DMS53 (cell line): ENCODE data around the gene ELAVL3.
A peak's percentile ranks its signal among the peaks of the same experiment; 100 is the strongest.
"Not testable (repeated sequence)": the region's sequence is repeated elsewhere in the genome, so short reads cannot be mapped to it uniquely, and the experiment has no call there.

ENCODE experiments used
- DNase-seq: peaks from one replicate; lab custom pipeline; 2025; lab: John Stamatoyannopoulos, UW

The ELAVL3 gene

DNA sequence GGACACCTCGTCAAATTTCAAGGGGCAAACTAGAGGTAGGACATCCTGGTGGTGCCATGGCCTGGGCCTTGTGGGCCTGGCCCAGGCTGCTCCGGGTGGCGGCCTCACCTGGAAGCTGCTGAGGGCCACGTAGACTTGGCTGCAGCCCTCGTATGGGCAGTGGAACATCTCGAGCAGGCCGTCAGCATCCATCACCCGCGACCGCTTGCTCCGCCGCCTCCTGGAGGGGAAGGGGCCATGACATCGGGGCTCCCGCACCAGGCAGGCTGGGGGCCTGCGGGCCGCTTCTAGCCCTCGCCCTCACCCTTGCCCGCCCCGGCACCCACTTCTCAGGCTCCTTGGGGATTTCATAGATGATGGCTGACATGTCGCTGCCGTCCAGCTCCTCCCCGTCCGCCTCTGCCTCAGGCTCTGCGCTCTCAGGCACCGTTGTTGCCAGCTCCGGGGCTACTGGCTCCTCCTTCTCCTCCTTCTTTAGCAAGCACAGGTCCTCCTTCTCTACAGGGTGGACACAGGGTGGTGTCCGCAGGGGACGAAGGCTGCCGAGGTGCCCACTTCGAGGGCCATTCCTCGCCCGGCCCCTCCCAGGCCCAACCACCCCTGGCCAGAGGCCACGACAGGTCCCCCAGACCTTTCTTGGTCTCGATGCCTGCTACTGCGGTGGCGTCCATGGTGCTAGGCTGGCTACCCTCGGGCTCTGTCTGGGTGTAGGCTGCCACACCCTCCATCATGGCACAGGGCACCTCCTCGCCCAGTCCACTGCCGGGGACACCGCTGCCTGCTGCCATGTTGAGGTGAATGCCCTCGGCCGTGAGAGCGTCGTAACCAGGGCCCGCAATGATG, 6.0 kb upstream of the ELAVL3 start:
- no peak for DNase-seq

DNA sequence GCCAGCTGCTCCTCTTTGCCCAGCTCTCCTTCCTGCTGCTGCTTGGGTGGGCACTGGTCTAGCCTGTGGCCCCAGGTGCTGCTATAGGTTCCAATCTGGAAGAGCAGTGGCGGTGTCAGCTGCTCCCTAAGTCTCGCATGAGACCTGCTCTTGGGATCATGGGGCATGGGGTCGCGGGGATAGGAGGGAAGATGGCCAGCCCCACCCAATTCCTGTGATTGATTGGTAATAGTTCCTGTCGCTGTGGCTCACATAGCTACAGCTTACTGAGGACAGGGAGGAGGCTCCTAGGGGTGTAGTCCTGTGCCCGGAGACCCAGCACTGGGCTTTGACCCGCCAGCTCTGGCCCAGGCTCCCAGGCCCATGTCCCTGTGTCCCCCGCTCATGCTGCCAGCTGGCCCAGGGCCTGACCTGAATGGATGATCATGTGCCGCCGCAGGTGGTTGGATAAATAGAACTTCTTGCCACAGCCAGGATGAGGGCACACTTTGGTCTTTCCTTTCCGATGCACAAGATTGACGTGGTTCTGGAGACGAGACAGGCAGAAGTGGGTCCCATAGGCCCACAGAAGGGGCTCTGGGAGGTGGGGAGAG, 4.5 kb upstream of the ELAVL3 start:
- no peak for DNase-seq

DNA sequence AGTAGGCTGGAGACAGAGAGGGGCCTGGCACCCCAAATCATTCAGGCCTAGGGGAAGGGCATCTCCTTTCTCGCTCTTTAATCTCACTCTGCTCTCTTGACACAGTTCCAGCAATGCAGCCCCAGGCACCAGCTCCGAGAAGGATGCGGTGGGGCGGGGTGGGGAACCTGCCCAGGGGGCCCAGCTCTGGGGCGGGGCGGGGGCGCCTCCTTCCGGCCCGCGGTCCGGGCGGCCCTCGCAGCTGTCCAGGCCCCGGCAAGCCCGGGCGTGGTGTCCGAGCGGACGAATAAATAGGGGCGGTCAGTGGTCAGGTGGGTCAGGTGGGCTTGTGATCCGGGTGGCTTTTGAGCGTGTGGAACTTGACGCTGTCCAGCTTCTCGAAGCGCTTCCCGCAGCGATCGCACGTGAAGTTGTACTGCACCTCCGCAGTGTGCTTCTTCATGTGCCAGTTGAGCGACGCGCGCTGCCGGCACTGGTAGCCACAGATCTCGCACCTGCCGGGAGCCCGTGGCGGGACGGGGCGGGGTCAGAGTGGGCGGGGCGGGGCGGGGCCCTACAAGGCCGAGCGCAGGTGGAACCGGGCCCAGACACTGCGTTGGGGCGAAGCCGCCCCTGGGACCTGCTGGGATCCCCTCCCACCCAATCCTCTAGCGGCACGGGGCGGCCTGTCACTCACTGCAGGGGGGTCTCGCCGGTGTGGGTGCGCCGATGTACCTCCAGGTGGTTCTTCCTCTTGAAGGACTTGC, 2.7 kb upstream of the ELAVL3 start:
- DNase-seq: no peak

DNA sequence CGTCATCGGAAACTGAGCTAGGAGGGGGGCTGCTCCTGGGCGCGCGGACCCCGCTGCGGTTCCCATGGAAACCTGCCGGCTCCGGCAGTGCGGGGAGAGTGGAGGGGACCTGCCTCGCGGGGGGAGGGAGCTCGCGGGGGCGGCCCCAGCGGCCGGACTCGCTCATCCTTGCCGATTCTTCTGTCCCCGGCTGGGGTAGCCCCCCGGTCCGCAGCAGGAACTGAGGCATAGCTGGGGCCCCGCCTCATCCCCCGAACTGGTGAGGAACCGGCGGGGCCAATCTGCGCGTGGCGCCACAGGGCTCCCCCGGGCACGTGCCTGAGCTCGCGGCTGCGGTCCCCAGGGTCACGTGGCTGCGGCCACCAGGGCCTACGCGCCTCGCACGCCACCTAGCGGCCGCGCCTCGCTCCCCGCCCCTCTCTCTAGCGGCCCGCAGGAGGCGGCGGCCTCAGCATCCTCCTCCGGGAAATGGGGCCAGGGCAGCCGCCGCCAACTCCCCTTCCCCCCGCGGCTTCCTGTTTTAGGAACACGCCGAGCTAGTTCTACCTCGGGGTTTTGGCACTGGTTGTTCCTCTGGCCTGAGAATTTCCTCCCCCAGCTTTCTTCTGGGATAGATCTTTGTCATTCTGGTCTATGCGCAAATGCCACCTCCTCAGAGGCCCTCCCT, 1.7 kb upstream of the ELAVL3 start:
- peak; percentile 91 for DNase-seq

DNA sequence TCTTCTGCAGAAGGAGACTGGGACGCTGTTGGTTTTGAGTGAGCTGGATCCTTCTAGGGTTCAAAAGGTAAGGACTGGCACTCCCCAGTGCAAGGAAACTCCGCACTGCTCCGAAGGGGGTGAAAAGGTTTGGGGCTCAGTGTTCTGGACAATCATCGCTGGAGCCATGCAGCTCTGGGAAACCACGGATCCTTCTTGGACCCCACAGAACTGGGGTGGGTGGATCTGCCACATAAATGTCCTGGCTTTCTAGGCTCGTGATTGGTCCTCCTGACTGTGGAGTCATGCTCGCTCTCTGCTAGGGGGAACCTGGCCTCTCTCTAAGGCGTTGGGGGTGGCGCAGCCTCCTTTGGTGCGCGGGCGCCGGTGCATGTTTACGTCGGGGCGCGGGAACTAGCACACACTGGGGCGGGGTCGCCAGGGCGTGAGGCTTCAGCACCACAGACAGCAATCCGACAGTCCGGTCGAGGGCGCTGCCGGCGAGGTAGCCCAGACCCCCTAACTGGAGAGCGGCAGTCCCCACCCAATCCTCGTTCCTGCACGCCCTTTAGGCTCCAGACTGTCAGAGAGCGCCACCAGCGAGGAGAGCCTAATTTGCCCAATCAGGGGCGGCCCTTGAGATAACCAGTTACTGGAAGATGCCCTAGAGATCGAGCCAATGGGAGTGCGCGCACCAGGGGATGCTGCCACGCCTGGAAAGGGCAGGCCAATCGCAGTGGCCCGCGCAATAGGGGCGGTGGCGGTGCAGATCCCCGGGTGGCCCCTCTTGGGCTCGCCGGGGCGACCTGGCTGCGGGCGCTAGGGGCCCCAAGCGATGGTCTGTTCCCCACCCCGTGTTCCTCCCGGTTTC, 913 bp upstream of the ELAVL3 start:
- DNase-seq: peak; percentile 96

DNA sequence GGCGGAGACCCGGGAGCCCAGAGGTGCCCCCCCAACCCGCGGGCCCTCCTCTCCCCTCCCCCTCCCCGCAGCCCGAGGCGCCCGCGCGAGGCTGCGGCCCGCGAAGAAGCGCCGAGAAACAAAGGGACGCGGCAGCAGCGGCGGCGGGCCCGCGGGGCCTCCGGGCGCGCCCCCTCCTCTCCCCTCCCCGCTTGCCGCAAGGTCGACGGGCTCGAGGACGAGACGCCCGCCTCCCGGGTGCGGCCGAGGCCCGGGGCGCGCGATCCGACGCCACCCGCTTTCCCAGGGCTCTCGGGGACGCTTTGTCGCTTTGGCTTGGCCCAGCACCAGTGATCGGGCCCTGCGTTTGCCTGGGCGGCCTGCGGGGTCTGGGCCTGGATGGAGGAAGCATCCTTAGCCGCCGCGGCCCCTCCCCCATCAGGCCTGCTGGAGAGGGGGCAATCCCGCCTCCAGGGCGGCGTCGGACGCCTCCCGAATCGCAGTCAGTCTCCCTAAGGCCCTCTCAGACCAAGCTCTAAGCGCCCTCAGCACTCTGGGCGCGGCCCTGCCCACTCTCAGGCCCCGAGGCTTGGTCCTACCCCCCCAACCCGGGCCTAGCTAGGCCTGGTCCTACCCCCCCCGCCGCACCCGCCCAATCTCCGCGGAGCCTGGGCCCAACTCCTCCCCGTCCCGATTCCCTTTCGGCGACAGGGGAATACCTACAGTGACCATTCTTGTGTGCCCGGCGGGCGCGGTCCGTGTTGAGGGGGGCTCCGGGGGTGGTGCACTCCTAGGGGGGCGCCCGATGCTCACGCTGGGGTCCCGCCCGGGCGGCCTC, 740 bp downstream of the ELAVL3 start:
- DNase-seq: peak; percentile 54

DNA sequence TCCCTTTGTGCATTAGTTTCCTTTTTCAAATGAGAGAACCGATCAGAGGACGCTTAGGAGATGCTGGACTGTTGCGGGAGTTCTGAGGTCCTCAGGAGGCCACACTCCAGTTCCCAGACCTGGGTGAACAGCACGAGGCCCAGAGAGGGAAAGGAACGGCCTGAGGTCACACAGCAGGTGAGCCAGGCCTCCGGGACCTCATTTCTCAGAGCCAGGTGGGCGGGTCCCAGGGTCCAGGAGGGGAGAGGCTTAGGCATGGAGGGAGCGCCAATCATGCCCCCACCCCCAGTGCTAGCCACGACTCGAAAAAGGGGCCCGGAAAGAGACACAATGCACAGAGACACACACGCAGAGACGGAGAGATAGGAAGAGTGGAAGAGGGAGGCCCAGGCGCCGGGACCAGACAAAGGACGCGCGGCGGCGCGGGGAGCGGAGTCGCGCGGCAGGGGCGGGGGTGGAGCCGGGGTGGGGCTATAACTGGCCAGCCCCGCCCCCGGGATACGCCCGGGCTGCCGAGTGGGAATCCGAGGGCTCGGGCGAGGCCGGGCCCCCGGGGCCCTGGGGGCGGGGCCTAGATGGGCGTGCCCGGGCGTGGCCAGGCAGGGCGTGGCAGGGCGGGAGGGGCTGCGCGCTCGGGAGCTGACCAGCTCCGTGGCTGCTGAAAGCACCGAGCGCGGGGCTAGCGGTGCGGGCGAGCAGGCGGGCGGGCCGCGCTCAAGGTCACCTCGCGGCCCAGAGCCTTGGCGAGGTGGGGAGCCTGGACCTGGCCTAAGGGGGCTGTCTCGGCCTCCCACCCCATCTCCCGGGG, 1.6 kb downstream of the ELAVL3 start:
- peak; percentile 75 for DNase-seq

DNA sequence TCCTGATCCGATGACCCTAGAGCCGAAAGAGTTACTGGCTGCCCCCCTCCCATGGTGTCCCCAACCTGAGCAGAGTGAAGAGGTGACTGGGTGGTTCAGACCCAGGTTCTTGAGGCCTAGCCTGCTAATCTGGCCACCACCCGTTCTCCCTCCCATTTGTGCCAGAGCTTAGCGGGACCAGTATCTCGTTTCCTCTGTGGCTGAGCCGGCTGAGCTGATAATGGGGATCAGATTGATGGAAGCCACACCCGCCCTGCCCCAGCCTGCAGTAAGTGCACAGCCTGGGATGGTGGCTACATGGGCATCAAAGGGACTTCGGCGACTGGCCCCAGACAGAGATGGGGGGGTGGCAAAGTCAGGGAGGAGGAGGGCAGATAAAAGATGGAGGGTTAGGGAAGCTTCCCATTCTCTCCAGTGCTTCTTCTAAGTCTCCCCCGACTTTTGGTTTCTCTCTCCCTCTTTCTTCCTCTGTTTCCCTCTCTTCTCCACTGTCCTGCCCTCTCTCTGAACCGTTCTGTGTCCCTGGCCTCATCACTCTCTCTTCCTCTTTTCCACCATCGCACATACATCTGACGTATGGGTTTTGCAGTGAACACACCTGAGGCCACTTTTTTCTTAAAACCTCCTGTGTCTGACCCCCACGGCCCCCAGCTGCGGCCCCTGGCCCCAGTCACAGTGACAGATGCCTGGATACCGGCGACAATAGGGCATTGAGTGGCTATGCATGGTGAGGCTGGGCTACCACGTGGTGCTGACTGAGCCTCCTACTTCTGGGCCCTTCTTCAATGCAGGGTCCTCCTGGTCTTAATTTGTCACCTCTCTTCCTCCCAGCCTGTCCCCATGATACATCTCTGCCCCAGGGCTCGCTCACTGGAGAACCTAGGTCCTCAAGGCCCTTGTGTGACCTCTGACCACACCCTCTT, 2.4 kb downstream of the ELAVL3 start:
- no peak for DNase-seq

DNA sequence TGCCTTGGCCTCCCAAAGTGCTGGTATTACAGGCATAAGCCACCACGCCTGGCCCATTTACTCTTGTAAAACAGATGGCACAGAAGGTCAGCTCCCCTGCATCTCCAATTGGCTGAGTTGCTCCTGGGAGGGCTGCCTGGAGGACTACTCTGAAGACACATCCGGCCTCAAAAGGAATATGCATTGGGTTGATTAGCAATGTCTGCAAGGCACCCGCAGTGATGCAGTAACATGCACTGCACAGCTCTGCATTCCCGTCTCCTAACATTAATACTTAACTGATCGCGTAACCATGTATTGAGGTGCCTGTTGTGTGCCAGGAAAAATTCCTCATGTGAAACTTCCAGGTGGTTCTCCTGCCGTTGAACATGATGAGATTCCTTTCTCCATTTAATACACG, 5.0 kb downstream of the ELAVL3 start:
- no peak for DNase-seq

DNA sequence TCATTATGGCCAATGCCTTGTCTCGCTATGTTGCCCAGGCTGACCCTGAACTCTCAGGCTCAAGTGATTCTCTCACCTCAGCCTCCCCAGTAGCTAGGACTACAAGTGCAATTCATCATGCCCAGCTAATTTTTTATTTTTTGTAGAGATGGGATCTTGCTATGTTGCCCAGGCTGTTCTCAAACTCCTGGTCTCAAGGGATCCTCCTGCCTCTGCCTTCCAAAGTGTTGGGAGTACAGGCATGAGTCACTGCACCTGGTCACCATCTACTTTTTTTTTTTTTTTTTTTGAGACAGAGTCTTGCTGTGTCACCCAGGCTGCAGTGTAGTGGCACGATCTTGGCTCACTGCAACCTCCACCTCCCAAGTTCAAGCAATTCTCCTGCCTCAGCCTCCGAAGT, 5.5 kb downstream of the ELAVL3 start:
- peak; percentile 43 for DNase-seq

DNA sequence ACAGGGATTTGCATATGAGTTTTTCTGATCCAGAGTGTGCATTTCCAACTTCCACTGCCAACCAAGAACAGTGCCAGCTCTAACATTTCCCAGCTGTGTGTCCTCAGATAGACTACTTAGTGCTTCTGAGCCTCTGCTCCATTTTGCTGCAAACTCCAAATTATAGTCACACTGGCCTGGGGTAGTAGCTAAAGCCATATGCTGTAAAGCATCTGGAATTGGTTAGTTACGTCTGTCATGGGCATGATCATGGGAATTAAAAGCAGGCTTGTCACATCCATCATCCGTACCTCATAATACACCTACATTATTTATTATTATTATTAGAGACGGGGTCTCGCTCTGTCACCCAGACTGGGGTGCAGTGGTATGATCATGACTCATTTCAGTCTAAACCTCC, 7.1 kb downstream of the ELAVL3 start:
- no peak for DNase-seq

DNA sequence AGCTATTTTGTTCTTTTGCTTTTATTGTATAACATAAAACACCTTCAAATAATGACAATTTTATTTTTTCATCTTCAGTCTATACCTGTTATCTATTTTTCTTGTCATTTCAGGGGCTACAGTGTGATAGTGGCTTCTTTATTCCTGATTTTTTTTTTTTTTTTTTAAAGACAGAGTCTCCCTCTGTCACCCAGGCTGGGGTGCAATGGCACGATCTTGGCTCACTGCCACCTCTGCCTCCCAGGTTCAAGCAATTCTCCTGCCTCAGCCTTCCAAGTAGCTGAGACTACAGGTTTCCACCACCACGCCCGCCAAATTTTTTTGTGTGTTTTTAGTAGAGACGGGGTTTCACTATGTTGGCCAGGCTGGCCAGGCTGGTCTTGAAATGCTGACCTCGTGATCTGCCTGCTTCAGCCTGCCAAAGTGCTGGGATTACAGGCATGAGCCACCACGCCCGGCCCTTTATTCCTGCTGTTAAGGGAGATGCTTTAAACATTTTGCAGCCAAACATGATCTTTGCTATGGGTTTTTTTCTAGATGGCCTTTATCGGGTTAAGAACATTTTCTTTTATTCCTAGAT, 12.5 kb downstream of the ELAVL3 start:
- DNase-seq: not testable (repeated sequence)

DNA sequence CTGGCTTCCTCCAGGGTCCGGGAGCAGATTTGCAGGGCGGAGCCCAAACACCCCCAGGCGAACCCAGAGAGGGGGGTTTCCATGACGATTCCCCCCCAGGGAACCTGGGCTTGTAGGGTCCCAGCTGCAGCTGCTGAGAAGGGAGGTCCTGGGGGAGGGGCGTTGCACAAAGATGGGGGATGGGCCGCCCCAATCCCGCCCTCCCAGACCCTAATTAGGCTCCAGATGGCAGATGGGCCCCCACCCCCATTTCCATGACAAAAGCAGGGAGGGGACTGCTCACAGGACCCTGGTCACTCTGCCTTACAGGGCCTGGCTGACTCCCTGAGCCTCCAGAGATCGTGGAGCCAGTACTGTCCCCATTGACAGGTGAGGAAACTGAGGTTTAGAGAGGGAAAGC, 15.2 kb downstream of the ELAVL3 start:
- no peak for DNase-seq

DNA sequence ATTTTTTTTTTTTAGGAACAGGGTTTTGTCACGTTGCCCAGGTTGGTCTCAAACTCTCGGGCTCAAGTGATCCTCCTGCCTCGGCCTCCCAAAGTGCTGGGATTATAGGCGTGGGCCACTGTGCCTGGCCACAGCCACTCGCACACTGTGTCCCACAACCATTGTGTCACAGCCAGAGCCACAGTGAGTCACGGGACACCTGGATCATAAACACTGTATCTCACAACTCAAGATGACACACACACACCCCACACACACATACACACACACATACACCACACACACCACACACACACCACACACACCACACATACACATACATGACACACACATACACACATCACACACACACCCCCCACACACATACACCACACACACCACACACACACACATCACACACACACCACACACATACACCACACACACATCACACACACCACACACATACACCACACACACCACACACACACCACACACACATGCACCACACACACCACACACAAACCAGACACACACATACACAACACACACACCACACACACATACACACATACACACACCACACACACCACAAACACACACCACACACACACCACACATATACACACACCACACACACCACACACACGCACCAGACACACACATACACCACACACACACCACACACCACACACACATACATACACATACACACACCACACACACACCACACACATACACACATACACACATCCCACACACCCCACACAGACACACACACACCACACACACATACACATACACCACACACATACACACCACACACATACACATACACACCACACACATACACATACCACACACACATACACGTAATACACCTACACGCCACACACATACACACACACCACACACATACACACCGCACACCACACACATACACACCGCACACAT, 16.2 kb downstream of the ELAVL3 start:
- DNase-seq: no peak

DNA sequence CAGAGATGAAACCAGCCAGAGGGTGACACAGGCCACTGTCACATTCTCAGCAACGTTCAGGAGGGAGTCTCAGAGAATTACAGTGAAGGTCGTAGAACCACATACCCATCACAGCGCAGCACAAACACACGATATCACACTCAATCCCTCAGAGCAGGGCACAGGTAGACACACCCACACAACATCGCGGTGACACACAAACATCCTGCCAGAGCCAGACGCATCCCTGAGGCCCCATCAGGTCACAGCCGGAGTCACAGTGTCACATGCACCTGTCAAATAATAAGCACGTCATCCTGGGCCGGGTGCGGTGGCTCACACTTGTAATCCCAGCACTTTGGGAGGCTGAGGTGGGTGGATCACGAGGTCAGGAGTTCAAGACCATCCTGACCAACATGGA, 17.5 kb downstream of the ELAVL3 start:
- peak; percentile 64 for DNase-seq

DNA sequence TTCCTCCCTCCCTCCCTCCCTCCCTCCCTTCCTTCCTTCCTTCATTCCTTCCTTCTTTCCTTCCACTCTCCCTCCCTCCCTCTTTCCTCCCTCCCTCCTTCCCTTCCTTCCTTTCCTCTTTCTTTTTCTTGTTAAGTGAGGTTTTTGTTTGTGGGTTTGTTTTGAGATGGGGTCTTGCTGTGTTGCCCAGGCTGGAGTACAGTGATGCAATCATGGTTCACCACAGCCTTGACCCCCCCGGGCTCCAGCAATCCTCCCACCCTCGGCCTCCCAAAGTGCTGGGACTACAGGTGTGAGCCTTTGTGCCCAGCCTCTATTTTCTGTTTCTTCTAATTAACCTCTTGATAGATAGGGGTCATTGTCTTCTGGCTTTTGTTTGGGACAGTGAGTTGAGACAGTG, 19.4 kb downstream of the ELAVL3 start:
- DNase-seq: no peak

DNA sequence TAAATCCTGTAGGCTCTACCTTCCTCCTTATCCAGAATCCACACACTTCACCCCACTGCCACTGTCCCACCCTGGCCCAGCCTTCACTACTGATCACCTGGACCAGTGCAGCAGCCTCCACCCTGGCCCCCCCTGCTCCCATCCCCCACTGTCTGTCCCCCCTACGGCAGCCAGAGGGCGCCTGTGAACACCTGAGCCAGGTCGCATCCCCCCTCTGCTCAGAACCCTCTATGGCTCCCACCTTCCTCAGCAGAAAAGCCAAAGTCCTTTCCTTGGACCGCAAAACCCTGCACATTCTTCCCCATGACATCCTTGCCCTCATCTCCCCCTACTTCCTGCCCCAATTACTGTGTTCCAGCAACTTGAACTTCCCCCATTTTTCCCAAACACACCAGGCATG, 20.6 kb downstream of the ELAVL3 start:
- peak; percentile 23 for DNase-seq
